IMR-90 (cell line): ENCODE measurements around the gene JPH3. TPM values are rescaled to one million over a fixed set of nuclear protein-coding genes. Genes with fewer than 3 reads are reported as not detected.

Experiments used
- ATAC-seq: fragments of 200-7000 bp; cut with Tn5 transposase; 2 replicates; pipeline ENCODE4 v1.9.1; 2020; ENCODE audit warnings: low read depth, mild to moderate bottlenecking, moderate library complexity
- BruUV-seq: library from RNA; stranded (reverse); fragments of 400-500 nt; replicated peaks from 2 replicates; lab custom pipeline; 2021; lab: Mats Ljungman, UMichigan
- CTCF ChIA-PET: fragments of 300-600 bp; formaldehyde crosslinking; extraction: SDS; loops from one replicate; lab custom pipeline; 2021; ENCODE audit warnings: antibody characterized with exemption; lab: Yijun Ruan, JAX
- POLR2A ChIA-PET: fragments of 300-600 bp; sonication (Branson Sonifier 250); formaldehyde crosslinking; loops from one replicate; lab custom pipeline; 2022; ENCODE audit warnings: antibody characterized with exemption; ENCODE audit not compliant: unreplicated experiment; lab: Charles Lee
- DNase-seq: peaks from one replicate; pipeline ENCODE4 v3.0.0; 2013
- H2AFZ ChIP-seq: replicated peaks from 2 replicates; pipeline ENCODE3; 2013; ENCODE audit warnings: low read length, mild to moderate bottlenecking; ENCODE audit not compliant: poor library complexity
- H2AK5ac ChIP-seq: 2 replicates; pipeline ENCODE4 v1.6.1; 2013; ENCODE audit warnings: low read depth, low read length, inconsistent platforms
- H2AK9ac ChIP-seq: replicated peaks from 2 replicates; pipeline ENCODE3; 2013; ENCODE audit warnings: mild to moderate bottlenecking, low read depth, low read length, moderate library complexity; ENCODE audit not compliant: poor library complexity
- H2BK120ac ChIP-seq: 2 replicates; pipeline ENCODE4 v1.6.1; 2013; ENCODE audit warnings: low read depth, low read length, inconsistent platforms
- H2BK15ac ChIP-seq: 3 replicates; pipeline ENCODE4 v1.6.1; 2013; ENCODE audit warnings: low read depth, low read length, inconsistent platforms
- H2BK20ac ChIP-seq: 2 replicates; pipeline ENCODE4 v1.6.1; 2013; ENCODE audit warnings: low read depth, mild to moderate bottlenecking, inconsistent platforms, low read length, moderate library complexity
- H2BK5ac ChIP-seq: 2 replicates; pipeline ENCODE4 v1.6.1; 2013; ENCODE audit warnings: mild to moderate bottlenecking, low read depth, low read length, inconsistent platforms; ENCODE audit not compliant: poor library complexity, severe bottlenecking
- H3K14ac ChIP-seq: replicated peaks from 2 replicates; pipeline ENCODE4 v1.6.1; 2013; ENCODE audit warnings: low read depth, low read length, inconsistent platforms
- H3K18ac ChIP-seq: 2 replicates; pipeline ENCODE4 v1.6.1; 2013; ENCODE audit warnings: low read depth, low read length, control low read depth
- H3K23ac ChIP-seq: 2 replicates; pipeline ENCODE4 v1.6.1; 2013; ENCODE audit warnings: low read depth, low read length, inconsistent platforms
- H3K27ac ChIP-seq: 2 replicates; pipeline ENCODE4 v1.5.1; 2013; ENCODE audit warnings: mild to moderate bottlenecking, control low read depth, low read length; ENCODE audit not compliant: insufficient read depth
- H3K27me3 ChIP-seq: 2 replicates; pipeline ENCODE4 v1.6.1; 2013; ENCODE audit warnings: low read length; ENCODE audit not compliant: control insufficient read depth, insufficient read depth
- H3K36me3 ChIP-seq: 2 replicates; pipeline ENCODE4 v1.6.1; 2013; ENCODE audit warnings: low read length, mixed read lengths; ENCODE audit not compliant: control insufficient read depth, insufficient read depth
- H3K4ac ChIP-seq: 2 replicates; pipeline ENCODE4 v1.6.1; 2013; ENCODE audit warnings: low read depth, low read length, inconsistent platforms
- H3K4me1 ChIP-seq: 2 replicates; pipeline ENCODE4 v1.6.1; 2013; ENCODE audit warnings: low read length, mixed read lengths; ENCODE audit not compliant: control insufficient read depth, insufficient read depth
- H3K4me2 ChIP-seq: 2 replicates; pipeline ENCODE4 v1.6.1; 2013; ENCODE audit warnings: low read depth, mild to moderate bottlenecking, control low read depth, low read length, moderate library complexity
- H3K4me3 ChIP-seq: 2 replicates; pipeline ENCODE4 v1.5.1; 2013; ENCODE audit warnings: low read depth, mild to moderate bottlenecking, control low read depth, low read length, moderate library complexity; ENCODE audit not compliant: insufficient read depth
- H3K56ac ChIP-seq: 2 replicates; pipeline ENCODE4 v1.6.1; 2013; ENCODE audit warnings: low read length, inconsistent platforms; ENCODE audit not compliant: insufficient read depth; ENCODE audit errors: extremely low read depth
- H3K79me1 ChIP-seq, 2 experiments: 2 replicates each; pipeline ENCODE4 v1.6.1; 2013; ENCODE audit warnings: low read length in 2 of 2, inconsistent platforms in 1 of 2, low read depth in 1 of 2
- H3K9ac ChIP-seq: 2 replicates; pipeline ENCODE4 v1.6.1; 2013; ENCODE audit warnings: low read depth, low read length, control low read depth
- H3K9me1 ChIP-seq: 2 replicates; pipeline ENCODE4 v1.6.1; 2013; ENCODE audit warnings: low read length, inconsistent platforms; ENCODE audit not compliant: insufficient read depth
- H3K9me3 ChIP-seq: 2 replicates; pipeline ENCODE4 v1.6.1; 2013; ENCODE audit warnings: low read length; ENCODE audit not compliant: control insufficient read depth, insufficient read depth
- H4K20me1 ChIP-seq: 2 replicates; pipeline ENCODE4 v1.6.1; 2013; ENCODE audit warnings: low read length, inconsistent platforms; ENCODE audit not compliant: insufficient read depth
- H4K5ac ChIP-seq: 2 replicates; pipeline ENCODE4 v1.6.1; 2013; ENCODE audit warnings: mild to moderate bottlenecking, low read depth, low read length, control low read depth
- H4K8ac ChIP-seq, 2 experiments: 2 replicates each; pipeline ENCODE4 v1.6.1; 2013; ENCODE audit warnings: low read depth in 2 of 2, low read length in 2 of 2, control low read depth in 1 of 2, inconsistent platforms in 1 of 2
- H4K91ac ChIP-seq: 2 replicates; pipeline ENCODE4 v1.6.1; 2013; ENCODE audit warnings: low read depth, low read length, inconsistent platforms; ENCODE audit not compliant: insufficient read depth
- BHLHE40 ChIP-seq: fragments of 150-350 bp; IDR thresholded peaks from 2 replicates; pipeline ENCODE4 v1.6.1; 2016; ENCODE audit warnings: mild to moderate bottlenecking, low read depth, low read length
- CEBPB ChIP-seq: IDR thresholded peaks from 2 replicates; pipeline ENCODE4 v1.6.1; 2012; ENCODE audit warnings: low read depth, low read length, improper control_type of control experiment
- MAZ ChIP-seq: IDR thresholded peaks from 2 replicates; pipeline ENCODE4 v1.6.1; 2012; ENCODE audit warnings: low read depth, mild to moderate bottlenecking, low read length, improper control_type of control experiment, moderate library complexity, borderline replicate concordance
- MXI1 ChIP-seq: IDR thresholded peaks from 2 replicates; pipeline ENCODE4 v1.6.1; 2012; ENCODE audit warnings: low read depth, mild to moderate bottlenecking, low read length, moderate library complexity, borderline replicate concordance
- POLR2A ChIP-seq: IDR thresholded peaks from 2 replicates; pipeline ENCODE4 v1.6.1; 2012; ENCODE audit warnings: mild to moderate bottlenecking, low read depth, low read length
- WGBS, 2 experiments: methylation state at CpG; one replicate each; pipeline versions ENCODE4 v1.1.5 to v1.1.7; 2013; ENCODE audit warnings: missing lambda C conversion rate in 2 of 2; ENCODE audit not compliant: insufficient read length in 1 of 2; ENCODE audit errors: extremely low coverage in 2 of 2; 5-methylcytosine and 5-hydroxymethylcytosine counted together
- dilution Hi-C: fragments of 300-500 bp; cut with HindIII; formaldehyde crosslinking; loops from one replicate; pipeline ENCODE4 v1.14.3; 2018; ENCODE audit warnings: low sequenced_read_pairs; ENCODE audit not compliant: unreplicated experiment
- in situ Hi-C: fragments of 300-500 bp; cut with MboI; formaldehyde crosslinking; loops from 3 replicates; pipeline ENCODE4 v1.14.3; 2019; ENCODE audit warnings: low sequenced_read_pairs, inconsistent platforms, mixed read lengths
- intact Hi-C: fragments of 100-400 bp; cut with micrococcal nuclease; formaldehyde crosslinking; loops from 2 replicates; pipeline ENCODE4 v1.10.0; 2022
- polyA plus RNA-seq, 3 experiments: library from polyadenylated mRNA; depleted of rRNA; stranded (reverse); fragments of >200 nt; gene quantifications; 2 replicates each; pipeline ENCODE4 v1.2.3, GENCODE V29; 2012; ENCODE audit warnings: low replicate concordance in 1 of 3
- total RNA-seq: library from RNA; depleted of rRNA; stranded (reverse); fragments of >200 nt; gene quantifications from 2 replicates; pipeline ENCODE4 v1.2.3, GENCODE V29; 2012

Gene JPH3
- total and polyA plus RNA-seq, 2 of the 4 experiments (the other 2 are of a cell fraction), result 0.03 TPM; not detected in 1

DNA sequence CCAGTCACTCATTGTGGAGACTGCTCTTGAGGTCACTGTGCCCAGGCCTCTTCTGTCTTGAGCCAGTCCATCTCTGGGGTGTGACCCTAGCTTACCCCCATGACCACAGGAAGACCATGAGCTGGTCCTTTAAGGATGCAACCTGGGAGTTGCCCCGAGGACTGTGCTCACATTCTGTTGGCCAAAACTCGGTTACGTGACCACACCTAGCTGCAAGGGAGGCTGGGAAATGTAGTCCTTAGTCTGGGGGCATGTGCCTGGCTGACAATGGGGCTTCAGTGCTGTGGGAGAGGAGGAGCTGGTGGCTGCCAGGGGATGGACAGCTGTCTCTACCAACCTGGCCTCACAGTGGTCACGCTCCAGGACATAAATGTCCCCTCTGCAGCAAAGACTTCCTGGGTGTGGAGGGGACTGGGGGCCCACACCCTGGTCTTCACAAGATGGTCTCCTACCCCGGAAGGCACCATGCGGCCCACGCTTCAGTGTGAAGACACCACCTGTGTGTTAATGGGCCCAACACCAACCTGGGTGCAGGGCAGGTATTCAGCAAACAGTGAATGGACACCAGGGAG is 55.4 kb downstream of the JPH3 start:
- no peak overlapping the region for H3K23ac ChIP-seq
- 67% methylated on average over 1 of the region's 7 CpGs; no CpG with 5 or more reads in 1 of the 2 experiments for WGBS, 2 experiments
- no peak overlapping the region for H2AK9ac ChIP-seq
- no peak overlapping the region for H2BK20ac ChIP-seq
- no peaks in the 10 kb centered on the region; the same call in 1 of the 2 replicates for H4K20me1 ChIP-seq
- H4K91ac ChIP-seq, result no peak overlapping the region
- no peak overlapping the region for H2BK120ac ChIP-seq
- H3K9me1 ChIP-seq, result no peaks in the 10 kb centered on the region
- no peak overlapping the region for H3K18ac ChIP-seq
- H3K4me2 ChIP-seq, result no peak overlapping the region
- POLR2A ChIA-PET, result no interaction called here
- H3K36me3 ChIP-seq, result no peaks in the 10 kb centered on the region
- in situ Hi-C loops (no loop called here), dilution Hi-C loops (no loop called here), intact Hi-C loops (no loop called here)
- no peak overlapping the region for H3K9ac ChIP-seq
- H3K14ac ChIP-seq, result no peak overlapping the region
- no peak overlapping the region for H4K8ac ChIP-seq
- peaks cover 3% of the 10 kb centered on the region; the same call in 1 of the 2 replicates for H3K9me3 ChIP-seq
- H2BK15ac ChIP-seq, result no peak overlapping the region
- no peak overlapping the region for H3K4me3 ChIP-seq
- H3K27ac ChIP-seq, result no peak overlapping the region
- H3K27me3 ChIP-seq, result peaks cover 53% of the 10 kb centered on the region
- H2BK5ac ChIP-seq, result no peak overlapping the region
- DNase-seq (no peak), ATAC-seq (no peak)
- no peak overlapping the region for H4K5ac ChIP-seq
- no peaks in the 10 kb centered on the region for H3K79me1 ChIP-seq
- H3K4ac ChIP-seq, result no peak overlapping the region
- H3K56ac ChIP-seq, result no peak overlapping the region
- no peak for TF ChIP-seq MAZ
- no peak for TF ChIP-seq BHLHE40
- TF ChIP-seq MXI1, result no peak
- TF ChIP-seq POLR2A, result no peak
- no peak for TF ChIP-seq CEBPB
- H2AK5ac ChIP-seq, result no peak overlapping the region
- no TSS peak for BruUV-seq
- H3K4me1 ChIP-seq, result no peaks in the 10 kb centered on the region
- H2AFZ ChIP-seq, result no peak overlapping the region
- CTCF ChIA-PET, result no interaction called here
